ENCODE results near the gene SLBP.

Gene SLBP

GRCh38 chr4:1748465-1748995 lies 36.4 kb upstream of the SLBP start:
- peak; percentile 86 for DNase-seq

- no peak for DNase-seq
Measured at GRCh38 chr4:1747603-1747967, 35.5 kb upstream of the SLBP start.

- no peak for DNase-seq
Measured at GRCh38 chr4:1746919-1747602, 34.9 kb upstream of the SLBP start.

GRCh38 chr4:1746265-1746691 lies 34.2 kb upstream of the SLBP start:
- peak; percentile 82 for DNase-seq

- DNase-seq: no peak
Measured at GRCh38 chr4:1745697-1746096, 33.6 kb upstream of the SLBP start.

- no peak for DNase-seq
Measured at GRCh38 chr4:1745165-1745564, 33.0 kb upstream of the SLBP start.

GRCh38 chr4:1744552-1744951 lies 32.4 kb upstream of the SLBP start:
- DNase-seq: no peak

- no peak for DNase-seq
Measured at GRCh38 chr4:1743975-1744374, 31.9 kb upstream of the SLBP start.

- DNase-seq: no peak
Measured at GRCh38 chr4:1743551-1743950, 31.4 kb upstream of the SLBP start.

- no peak for DNase-seq
Measured at GRCh38 chr4:1741208-1741607, 29.1 kb upstream of the SLBP start.

GRCh38 chr4:1740021-1740545 lies 28.0 kb upstream of the SLBP start:
- DNase-seq: no peak

GRCh38 chr4:1739358-1739757 lies 27.2 kb upstream of the SLBP start:
- no peak for DNase-seq

- DNase-seq: no peak
Measured at GRCh38 chr4:1738410-1738809, 26.3 kb upstream of the SLBP start.

- no peak for DNase-seq
Measured at GRCh38 chr4:1737666-1738065, 25.5 kb upstream of the SLBP start.

GRCh38 chr4:1736812-1737211 lies 24.7 kb upstream of the SLBP start:
- no peak for DNase-seq

- DNase-seq: no peak
Measured at GRCh38 chr4:1735215-1735614, 23.1 kb upstream of the SLBP start.

- DNase-seq: no peak
Measured at GRCh38 chr4:1732911-1733310, 20.8 kb upstream of the SLBP start.

GRCh38 chr4:1731180-1731579 lies 19.1 kb upstream of the SLBP start:
- DNase-seq: no peak

- DNase-seq: no peak
Measured at GRCh38 chr4:1730532-1731135, 18.5 kb upstream of the SLBP start.

GRCh38 chr4:1728061-1728980 lies 16.2 kb upstream of the SLBP start:
- DNase-seq: no peak

GRCh38 chr4:1727117-1728031 lies 15.3 kb upstream of the SLBP start:
- DNase-seq: no peak
